HK-2 (cell line): ENCODE results near the gene ZFPM1.

Experiments used
- DNase-seq: peaks from one replicate; pipeline ENCODE4 v3.0.0-alpha.2; 2018; ENCODE audit not compliant: unreplicated experiment

ZFPM1 gene

DNA sequence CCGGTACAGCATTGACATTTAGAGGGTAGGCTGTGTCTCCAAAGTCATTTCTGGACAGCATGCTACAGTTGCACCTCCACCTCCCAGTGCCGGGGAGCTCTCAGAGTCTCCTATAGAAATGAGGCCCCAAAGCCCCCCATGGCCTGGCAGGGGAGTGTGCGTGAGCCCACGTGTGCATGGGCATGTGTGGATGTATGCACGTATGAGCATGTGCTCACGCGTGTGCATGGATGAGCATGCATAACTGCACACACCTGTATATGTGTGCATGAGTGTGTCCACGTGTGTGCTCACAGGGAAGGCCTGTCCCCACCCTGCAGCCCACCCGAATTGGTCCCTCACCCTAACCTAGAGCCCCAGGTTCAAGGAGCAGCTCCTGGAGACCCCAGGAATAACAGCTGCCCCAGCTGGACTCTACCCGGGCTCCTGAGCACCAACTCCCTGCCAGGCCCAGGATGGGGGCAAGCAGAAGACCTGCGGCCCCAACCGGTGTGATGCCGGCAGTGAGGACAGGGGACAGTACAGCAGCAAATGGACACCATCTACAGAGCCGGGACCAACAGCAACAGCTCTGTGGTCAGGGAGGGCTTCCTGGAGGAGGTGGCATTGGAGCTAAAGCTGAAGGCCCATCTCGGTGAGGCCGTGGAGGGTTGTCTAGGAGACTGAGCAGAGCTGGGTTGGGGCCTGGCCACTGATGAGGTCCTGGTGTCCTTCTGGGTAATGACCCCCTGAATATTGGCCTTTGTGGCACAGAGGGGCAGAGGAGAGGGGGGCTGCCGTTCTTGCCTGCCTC, 35.2 kb upstream of the ZFPM1 start:
- no peak for DNase-seq

DNA sequence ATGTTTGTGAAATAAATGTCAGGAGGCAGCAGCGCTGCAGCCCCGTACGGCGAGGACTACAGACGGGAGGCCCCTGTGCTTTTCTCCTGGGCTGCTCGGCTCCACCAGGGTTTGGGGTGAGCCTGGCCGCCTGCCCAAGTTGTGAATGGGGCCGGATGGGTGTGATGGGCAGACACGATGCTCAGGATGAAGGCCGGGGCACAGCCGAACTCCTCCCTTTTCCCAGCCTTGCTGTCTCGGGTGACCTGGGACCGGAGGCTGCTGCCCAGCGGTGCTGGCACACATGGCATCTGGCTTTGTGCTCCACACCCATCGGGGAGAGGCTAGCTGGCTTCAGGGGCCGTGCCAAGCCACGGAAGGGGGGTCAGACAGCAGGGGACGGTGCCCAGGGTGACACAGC, 34.2 kb upstream of the ZFPM1 start:
- no peak for DNase-seq

DNA sequence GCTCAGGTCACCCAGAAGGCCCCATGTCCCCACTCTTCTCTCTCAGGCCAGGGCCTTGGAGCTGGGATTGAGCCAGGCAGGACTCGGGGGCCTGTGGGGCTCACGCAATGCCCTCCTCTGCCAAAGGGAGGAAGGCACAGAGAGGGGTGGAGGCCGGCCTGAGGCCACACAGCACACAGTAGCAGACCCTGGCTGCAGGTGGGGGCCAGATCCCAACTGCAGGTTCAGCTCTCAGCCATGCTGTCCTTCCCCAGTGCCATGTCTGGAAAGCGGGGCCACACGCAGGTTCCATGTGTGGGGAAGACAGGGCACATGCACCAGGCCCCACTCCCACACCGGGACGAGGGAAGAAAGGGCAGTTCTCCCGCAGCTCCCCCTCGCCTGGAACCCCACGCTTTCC, 33.3 kb upstream of the ZFPM1 start:
- DNase-seq, result no peak

DNA sequence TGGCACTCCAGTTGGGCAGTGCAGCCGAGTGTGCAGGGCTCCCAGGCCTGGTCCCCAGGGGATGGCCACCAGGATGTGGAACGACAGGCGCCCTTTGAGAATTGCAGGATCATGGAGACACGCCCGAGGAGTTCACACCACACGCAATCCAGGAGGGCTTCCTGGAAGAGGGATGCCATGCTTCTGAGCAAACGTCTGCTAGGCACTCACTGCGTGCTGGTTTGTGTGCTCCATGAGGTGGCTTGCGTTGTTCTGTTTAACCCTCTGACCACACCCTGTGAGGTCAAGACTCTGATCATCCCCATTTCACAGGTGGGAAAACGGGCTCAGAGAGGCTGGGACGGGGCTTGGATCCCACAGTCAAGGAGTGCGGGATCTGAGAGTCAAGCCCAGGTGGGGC, 32.6 kb upstream of the ZFPM1 start:
- DNase-seq, result no peak

DNA sequence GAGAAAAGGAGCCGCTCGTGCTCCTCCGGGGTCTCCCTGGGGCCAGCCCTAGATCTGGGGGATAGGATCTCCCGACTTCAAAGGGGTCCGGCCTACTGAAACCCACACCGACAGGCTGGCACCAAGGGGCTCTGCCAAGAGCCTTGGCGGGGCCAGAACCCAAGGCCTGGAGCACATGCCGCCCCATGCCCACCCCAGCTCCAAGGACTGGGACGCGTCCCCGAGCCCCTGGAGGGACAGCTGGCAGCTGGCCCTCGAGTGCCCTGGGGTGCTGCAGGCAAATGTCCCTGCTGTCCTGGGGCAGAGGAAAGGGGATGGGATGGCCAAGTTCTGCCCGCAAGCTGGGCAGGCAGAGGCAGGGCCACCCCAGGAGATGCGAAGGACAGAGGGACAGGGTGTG, 31.8 kb upstream of the ZFPM1 start:
- no peak for DNase-seq

DNA sequence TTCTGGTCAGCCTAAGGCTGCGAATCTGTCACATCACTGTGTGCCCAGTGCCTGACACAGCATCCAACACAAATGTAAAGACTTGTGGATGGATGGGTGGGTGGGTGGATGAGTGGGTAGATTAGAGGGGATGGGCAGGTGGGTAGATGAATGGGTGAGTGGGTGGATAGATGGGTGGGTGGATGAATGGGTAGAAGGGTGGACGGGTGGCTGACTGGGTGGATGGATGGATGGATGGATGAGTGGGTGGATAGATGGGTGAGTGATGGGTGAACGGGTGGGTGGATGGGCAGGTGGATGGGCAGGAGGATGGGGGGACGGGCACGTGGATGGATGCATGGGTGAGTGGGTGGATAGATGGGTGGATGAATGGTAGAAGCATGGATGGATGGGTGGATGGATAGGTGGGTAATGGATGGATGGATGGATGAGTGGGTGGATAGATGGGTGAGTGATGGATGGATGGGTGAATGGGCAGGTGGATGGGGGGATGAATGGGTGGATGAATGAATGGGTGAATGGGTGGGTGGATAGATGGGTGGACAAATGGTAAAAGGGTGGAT, 31.1 kb upstream of the ZFPM1 start:
- DNase-seq, result no peak

DNA sequence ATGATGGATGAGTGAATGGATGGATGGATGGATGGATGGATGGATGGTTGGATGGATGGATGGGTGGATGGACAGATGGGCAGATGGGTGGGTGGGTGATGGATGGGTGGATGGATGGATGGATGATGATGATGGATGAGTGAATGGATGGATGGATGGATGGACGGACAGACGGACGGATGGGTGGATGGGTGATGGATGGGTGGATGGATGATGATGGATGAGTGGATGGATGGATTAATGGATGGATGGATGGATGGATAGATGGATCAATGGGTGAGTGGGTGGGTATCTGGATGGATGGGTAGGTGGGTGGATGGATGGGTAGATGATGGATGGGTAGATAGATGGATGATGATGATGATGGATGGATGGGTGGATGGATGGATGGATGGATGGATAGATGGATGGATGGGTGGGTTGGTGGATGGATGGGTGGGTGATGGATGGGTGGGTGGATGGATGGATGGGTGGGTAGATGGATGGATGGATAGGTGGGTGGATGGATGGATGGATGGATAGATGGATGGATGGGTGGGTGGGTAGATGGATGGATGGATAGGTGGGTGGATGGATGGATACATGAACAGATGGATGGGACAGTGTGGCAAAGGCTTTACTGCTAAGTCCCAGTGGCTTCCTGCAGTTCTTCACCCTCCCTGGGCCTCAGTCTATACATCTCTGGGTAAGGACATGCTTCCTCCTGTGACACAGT, 30.2 kb upstream of the ZFPM1 start:
- DNase-seq, result no peak

DNA sequence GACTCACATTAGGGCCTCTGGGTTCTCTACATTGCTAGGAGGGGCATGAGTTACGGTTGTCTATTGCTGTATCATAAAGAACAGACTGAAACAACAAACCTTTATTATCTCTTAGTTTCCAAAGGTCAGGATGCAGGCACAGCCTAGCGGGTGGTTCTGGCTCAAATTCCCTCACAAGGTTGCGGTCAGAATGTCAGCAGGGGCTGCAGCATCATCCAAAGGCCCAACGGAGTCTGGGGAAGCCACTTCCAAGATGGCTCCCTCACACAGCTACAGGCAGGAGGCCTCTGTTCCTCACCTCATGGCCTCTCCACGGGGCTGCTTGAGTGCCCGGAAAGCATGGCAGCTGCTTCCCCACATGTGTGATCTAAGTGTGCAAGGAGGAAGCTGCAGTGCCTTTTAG, 29.6 kb upstream of the ZFPM1 start:
- no peak for DNase-seq

DNA sequence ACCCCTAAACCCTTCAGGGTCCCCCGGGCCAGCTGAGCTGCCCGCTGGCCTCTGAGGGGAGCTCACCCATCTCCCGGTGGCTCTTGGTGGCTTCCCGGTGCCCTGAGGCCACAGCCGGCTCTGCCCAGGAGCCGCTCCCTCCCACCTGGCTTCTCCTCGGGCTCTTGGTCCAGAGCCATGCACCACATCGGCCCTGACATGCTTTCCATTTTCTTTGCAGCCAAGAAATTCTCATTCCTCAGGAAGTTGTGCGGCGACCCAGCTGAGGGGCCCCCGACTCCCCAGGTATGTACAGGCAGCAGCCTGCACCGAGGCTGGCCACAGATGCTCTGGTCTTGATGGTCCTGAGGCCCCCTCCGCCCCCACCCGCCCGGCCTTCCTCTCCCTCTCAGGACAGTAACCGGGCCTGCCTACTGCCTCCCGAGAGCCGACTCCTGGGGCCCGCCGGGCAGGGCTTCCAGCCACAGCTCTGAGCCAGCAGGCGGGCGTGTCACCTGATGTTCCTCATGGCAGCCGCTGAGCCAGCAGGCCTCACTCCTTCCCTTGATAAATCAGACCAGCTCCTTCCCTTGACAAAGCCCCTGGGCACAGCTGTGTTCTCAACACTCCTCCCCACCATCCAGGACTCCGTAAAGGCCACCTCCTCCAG, 28.4 kb upstream of the ZFPM1 start:
- no peak for DNase-seq

DNA sequence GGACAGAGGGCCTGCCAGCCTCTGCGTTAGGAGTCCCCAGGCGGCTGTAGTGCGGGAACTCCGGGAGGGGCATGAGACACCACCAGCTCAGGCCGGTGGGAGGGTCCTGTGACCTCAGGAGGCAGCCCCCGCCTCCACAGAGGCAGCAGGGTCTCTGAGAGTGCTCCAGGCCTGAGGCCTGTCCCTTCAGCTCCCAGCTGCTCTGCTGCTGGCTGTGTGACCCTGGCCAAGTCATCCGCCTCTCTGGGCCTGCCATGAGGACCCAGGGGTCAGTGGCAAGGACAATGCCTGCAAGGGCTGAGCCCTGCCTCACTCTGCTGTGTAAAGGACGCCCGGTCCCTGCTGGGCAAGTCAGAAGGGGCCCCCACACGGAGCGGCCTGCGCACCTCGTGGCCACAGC, 27.1 kb upstream of the ZFPM1 start:
- DNase-seq, result no peak

DNA sequence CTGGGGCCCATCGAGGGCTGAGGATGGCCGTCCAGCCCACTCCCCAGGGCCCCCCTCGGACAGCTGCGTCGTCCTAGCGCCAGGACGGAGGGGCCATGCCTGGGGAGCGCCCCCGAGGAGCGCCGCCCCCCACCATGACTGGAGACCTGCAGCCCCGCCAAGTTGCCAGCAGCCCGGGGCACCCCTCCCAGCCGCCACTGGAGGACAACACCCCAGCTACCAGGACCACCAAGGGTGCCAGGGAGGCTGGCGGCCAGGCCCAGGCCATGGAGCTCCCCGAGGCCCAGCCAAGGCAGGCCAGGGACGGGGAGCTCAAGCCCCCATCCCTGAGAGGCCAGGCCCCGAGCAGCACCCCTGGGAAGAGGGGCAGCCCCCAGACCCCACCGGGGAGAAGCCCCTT, 25.7 kb upstream of the ZFPM1 start:
- no peak for DNase-seq

DNA sequence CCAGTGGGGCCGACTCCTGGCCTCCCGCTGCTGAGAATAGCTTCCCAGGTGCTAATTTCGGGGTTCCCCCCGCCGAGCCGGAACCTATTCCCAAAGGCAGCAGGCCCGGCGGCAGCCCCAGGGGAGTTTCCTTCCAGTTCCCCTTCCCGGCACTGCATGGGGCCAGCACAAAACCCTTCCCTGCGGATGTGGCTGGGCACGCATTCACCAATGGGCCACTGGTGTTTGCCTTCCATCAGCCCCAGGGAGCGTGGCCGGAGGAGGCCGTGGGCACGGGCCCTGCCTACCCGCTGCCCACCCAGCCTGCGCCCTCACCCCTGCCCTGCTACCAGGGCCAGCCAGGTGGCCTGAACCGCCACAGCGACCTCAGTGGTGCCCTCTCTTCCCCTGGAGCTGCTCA, 24.9 kb upstream of the ZFPM1 start:
- DNase-seq, result no peak

DNA sequence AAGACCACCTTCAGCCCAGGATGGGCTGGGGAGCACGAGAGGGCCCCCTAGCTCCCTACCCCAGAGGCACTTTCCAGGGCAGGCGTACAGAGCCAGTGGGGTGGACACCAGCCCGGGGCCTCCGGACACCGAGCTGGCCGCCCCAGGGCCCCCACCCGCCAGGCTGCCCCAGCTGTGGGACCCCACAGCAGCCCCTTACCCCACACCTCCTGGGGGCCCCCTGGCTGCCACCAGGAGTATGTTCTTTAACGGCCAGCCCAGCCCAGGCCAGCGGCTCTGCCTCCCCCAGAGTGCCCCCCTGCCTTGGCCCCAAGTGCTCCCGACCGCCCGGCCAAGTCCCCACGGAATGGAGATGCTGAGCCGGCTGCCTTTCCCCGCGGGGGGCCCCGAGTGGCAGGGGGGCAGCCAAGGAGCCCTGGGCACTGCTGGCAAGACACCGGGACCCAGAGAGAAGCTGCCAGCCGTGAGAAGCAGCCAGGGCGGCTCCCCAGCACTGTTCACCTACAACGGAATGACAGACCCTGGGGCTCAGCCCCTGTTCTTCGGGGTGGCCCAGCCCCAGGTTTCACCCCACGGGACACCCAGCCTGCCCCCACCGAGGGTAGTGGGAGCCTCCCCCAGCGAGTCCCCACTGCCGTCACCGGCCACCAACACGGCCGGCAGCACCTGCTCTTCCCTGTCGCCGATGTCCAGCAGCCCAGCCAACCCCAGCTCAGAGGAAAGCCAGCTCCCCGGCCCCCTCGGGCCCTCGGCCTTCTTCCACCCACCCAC, 24.3 kb upstream of the ZFPM1 start:
- DNase-seq, result no peak

DNA sequence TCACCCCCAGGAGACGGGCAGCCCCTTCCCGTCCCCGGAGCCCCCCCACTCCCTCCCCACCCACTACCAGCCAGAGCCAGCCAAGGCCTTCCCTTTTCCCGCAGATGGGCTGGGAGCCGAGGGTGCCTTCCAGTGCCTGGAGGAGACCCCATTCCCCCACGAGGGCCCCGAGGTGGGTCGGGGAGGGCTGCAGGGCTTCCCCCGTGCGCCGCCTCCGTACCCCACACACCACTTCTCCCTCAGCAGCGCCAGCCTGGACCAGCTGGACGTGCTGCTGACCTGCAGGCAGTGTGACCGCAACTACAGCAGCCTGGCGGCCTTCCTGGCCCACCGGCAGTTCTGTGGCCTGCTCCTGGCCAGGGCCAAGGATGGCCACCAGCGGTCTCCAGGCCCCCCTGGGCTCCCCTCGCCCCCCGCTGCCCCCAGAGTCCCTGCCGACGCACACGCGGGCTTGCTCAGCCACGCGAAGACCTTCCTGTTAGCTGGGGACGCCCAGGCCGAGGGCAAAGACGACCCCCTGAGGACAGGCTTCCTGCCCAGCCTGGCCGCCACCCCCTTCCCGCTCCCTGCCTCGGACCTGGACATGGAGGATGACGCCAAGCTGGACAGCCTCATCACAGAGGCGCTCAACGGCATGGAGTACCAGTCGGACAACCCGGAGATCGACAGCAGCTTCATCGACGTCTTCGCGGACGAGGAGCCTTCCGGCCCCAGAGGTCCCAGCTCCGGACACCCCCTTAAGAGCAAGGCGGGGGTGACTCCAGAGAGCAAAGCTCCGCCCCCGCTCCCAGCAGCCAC, 23.5 kb upstream of the ZFPM1 start:
- no peak for DNase-seq

DNA sequence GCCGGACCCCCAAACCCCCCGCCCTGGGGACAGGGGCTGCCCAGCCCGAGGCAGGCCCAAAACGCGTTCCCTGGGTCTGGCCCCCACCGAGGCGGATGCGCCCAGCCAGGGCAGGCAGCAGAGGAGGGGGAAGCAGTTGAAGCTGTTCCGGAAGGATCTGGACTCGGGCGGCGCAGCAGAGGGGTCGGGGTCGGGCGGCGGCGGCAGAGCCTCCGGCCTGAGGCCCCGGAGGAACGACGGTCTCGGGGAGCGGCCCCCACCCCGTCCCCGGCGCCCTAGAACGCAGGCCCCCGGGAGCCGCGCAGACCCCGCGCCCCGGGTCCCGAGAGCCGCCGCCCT, 22.9 kb upstream of the ZFPM1 start:
- no peak for DNase-seq

DNA sequence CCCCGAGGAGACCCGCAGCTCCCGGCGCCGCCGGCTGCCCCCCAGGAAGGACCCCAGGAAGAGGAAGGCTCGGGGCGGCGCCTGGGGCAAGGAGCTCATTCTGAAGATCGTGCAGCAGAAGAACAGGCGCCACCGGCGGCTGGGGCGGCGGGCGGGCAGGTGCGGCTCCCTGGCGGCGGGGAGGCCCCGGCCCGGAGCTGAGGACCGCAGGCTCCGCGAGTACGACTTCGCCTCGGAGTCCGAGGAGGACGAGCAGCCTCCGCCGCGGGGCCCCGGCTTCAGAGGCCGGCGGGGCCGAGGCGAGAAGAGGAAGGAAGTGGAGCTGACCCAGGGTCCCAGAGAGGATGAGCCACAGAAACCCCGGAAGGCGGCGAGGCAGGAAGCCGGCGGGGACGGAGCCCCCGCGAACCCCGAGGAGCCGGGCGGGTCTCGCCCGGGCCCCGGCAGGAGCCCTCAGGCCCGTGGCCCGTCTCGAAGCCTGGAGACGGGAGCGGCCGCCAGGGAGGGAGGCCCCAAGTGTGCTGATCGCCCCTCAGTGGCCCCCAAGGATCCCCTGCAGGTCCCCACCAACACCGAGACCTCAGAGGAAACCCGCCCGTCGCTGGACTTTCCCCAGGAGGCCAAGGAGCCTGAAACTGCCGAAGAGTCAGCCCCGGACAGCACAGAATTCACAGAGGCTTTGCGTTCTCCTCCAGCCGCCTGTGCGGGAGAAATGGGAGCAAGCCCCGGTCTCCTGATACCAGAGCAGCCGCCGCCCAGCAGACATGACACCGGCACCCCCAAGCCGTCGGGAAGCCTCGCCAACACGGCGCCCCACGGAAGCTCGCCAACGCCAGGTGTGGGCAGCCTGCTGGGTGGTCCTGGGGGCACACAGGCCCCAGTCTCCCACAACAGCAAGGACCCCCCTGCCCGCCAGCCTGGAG, 22.3 kb upstream of the ZFPM1 start:
- DNase-seq, result no peak

DNA sequence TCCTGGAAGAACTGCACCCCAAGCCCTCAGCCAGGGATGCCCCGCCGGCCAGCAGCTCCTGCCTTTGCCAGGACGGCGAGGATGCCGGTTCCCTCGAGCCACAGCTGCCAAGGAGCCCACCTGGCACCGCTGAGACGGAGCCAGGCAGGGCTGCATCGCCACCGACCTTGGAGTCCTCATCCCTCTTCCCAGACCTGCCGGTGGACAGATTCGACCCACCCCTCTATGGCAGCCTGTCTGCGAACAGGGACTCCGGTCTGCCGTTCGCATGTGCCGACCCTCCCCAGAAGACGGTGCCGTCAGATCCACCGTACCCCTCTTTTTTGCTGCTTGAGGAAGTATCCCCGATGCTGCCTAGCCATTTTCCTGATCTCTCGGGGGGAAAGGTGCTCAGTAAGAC, 21.4 kb upstream of the ZFPM1 start:
- no peak for DNase-seq

DNA sequence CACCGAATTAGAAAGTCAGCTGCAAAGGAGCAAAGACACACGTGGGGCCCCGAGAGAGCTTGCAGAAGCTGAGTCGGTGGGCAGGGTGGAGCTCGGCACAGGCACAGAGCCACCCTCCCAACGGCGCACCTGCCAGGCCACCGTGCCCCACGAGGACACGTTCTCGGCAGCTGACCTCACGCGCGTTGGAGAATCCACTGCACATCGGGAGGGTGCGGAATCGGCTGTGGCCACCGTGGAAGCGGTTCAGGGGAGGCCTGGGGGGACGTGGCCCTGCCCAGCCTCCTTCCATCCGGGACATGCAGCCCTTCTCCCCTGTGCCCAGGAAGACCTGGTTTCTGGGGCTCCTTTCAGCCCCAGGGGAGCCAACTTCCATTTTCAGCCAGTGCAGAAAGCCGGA, 20.9 kb upstream of the ZFPM1 start:
- DNase-seq, result no peak

DNA sequence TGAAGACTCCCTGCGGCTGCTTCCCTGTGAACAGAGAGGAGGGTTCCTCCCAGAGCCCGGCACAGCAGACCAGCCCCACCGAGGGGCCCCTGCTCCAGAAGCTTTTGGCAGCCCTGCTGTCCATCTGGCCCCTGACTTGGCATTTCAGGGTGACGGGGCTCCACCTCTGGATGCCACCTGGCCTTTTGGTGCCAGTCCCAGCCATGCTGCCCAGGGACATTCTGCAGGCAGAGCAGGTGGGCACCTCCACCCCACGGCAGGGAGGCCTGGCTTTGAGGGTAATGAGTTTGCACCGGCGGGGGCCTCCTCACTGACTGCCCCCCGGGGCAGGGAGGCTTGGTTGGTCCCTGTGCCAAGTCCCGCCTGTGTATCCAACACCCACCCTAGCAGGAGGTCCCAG, 20.3 kb upstream of the ZFPM1 start:
- DNase-seq, result no peak

DNA sequence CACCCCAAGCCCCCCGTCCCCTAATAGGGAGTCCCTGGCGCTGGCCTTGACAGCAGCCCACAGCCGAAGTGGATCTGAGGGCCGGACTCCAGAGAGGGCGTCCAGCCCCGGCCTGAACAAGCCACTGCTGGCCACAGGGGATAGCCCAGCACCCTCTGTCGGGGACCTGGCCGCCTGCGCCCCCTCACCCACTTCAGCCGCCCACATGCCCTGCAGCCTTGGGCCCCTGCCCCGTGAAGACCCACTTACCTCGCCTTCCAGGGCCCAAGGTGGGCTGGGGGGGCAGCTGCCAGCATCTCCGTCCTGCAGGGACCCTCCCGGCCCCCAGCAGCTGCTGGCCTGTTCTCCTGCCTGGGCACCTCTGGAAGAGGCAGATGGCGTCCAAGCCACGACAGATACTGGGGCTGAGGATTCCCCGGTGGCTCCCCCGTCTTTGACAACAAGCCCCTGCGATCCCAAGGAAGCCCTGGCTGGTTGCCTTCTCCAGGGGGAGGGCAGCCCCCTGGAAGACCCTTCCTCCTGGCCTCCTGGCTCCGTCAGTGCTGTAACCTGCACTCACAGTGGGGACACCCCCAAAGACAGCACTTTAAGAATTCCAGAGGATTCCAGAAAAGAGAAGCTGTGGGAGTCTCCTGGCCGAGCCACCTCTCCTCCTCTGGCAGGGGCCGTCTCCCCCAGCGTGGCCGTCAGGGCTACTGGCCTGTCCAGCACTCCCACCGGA, 19.3 kb upstream of the ZFPM1 start:
- DNase-seq, result no peak
